Measurements from ENCODE around the gene EFTUD2. TPM values are rescaled to one million over a fixed set of nuclear protein-coding genes. Genes with fewer than 3 reads are reported as not detected.

EFTUD2 gene
- polyA plus RNA-seq, 1 experiment, result 121 TPM

DNA sequence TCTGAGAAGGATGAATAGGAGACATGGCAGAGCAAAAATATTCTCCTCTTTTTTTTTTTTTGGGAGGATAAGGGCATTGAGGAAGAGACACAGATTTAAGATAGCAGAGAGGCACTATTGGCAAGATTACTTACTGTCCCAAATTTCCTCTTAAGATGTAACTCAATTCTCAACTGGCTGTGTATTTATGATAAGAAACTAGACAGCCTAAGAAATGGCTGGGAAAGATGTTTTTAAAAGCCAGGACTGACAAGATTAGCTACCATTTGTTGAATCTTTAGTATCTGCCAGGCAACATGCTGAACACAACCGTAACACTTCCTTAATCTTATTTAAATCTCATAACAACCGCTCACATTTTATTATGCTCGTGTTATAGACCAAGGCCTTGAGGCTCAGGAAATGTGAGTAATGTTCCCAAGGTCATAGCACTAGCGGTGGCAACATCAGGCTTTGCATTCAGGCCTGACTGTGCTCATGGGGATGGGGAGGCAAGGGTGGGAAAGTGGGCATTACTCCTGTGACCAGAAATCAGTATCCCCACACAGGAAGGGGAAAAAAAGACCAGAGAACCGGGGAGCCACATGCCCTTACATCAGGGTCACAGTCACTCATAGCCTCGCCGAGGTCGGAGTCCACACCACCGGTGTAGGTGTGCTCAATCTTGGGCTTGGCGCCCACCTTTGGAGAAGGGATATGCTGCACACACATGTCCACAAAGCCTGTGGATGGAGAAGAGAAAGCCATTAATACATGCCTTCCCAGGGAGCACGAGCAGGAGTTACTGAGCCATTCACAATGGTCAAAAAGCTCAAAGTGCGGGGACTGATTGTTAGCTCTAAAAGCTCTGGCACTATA, 36.0 kb downstream of the EFTUD2 start:
- TF ChIP-seq CTCF (IDR thresholded peaks at IDR 0.05; ENCODE audit: insufficient read depth, low read depth, low read length), result no peak
- DNase-seq (ENCODE audit: low read depth), result no peak
- ChIA-PET POLR2A (no interaction called here), CTCF (interaction anchor here (0.7 to 19.5 kb wide), 8 partner anchors 9 to 158 kb away, joined by 3 to 452 read pairs (median 13); partner anchors contain the start of gene HIGD1B)
- Histone ChIP-seq H3K36me3 (ENCODE audit: control insufficient read depth, insufficient read depth, low read length) (peaks cover 28% of the 10 kb centered on the region), H3K4me3 (ENCODE audit: low read depth, low read length) (no peak overlapping the region), H3K27me3 (ENCODE audit: control insufficient read depth, insufficient read depth, low read length) (no peaks in the 10 kb centered on the region)

- H3K27me3 ChIP-seq (ENCODE audit: control insufficient read depth, insufficient read depth, low read length), result no peaks in the 10 kb centered on the region
- peaks cover 29% of the 10 kb centered on the region for H3K36me3 ChIP-seq (ENCODE audit: control insufficient read depth, insufficient read depth, low read length)
- POLR2A ChIA-PET, result no interaction called here
- DNase-seq (ENCODE audit: low read depth), result no peak
- H3K4me3 ChIP-seq (ENCODE audit: low read depth, low read length), result no peak overlapping the region
- CTCF ChIA-PET, result interaction anchor here (0.6 to 19.5 kb wide), 8 partner anchors 13 to 945 kb away, joined by 3 to 452 read pairs (median 4); no protein-coding TSS in a partner anchor
- no peak for TF ChIP-seq CTCF (IDR thresholded peaks at IDR 0.05; ENCODE audit: insufficient read depth, low read depth, low read length)
These were observed 36.8 kb downstream of the EFTUD2 start for GRCh38 chr17:44862278-44862914.

- Histone ChIP-seq H3K36me3 (ENCODE audit: control insufficient read depth, insufficient read depth, low read length) (peaks cover 40% of the 10 kb centered on the region), H3K27me3 (ENCODE audit: control insufficient read depth, insufficient read depth, low read length) (no peaks in the 10 kb centered on the region), H3K4me3 (ENCODE audit: low read depth, low read length) (no peak overlapping the region)
- ChIA-PET CTCF (interaction anchor here (0.6 to 19.5 kb wide), 3 partner anchors 15 to 194 kb away, joined by 3 to 452 read pairs (median 4); no protein-coding TSS in a partner anchor), POLR2A (no interaction called here)
- DNase-seq (ENCODE audit: low read depth), result no peak
- TF ChIP-seq CTCF (IDR thresholded peaks at IDR 0.05; ENCODE audit: insufficient read depth, low read depth, low read length), result no peak
These were observed 39.5 kb downstream of the EFTUD2 start for GRCh38 chr17:44859701-44860100.

DNA sequence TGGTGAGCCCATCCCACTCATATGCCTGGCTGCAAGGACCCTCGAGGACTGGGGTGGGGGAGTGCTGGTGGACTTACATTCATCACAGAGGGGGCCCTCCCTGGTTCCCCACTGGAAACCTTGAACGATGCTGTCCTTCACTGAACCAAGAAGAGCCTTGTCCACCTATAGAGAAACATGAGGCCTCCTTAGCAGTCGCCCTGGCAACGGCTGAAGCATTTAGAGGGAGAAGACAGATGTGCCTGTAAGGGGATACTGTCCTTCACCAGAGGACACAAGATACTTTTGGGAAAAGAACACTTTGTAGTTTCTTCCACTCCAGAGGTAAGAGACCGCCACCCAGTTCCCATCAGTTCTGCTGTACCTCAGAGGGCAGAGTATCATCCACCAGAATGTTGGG, 45.1 kb downstream of the EFTUD2 start:
- no peak for DNase-seq (ENCODE audit: low read depth)
- H3K27me3 ChIP-seq (ENCODE audit: control insufficient read depth, insufficient read depth, low read length), result no peaks in the 10 kb centered on the region
- ChIA-PET CTCF (interaction anchor here (1.5 to 19.5 kb wide), 3 partner anchors 11 to 75 kb away, joined by 3 to 452 read pairs (median 18); no protein-coding TSS in a partner anchor), POLR2A (no interaction called here)
- H3K36me3 ChIP-seq (ENCODE audit: control insufficient read depth, insufficient read depth, low read length), result peaks cover 30% of the 10 kb centered on the region
- H3K4me3 ChIP-seq (ENCODE audit: low read depth, low read length), result no peak overlapping the region
- TF ChIP-seq CTCF (IDR thresholded peaks at IDR 0.05; ENCODE audit: insufficient read depth, low read depth, low read length), result no peak

- Histone ChIP-seq H3K4me3 (ENCODE audit: low read depth, low read length) (no peak overlapping the region), H3K36me3 (ENCODE audit: control insufficient read depth, insufficient read depth, low read length) (peaks cover 21% of the 10 kb centered on the region), H3K27me3 (ENCODE audit: control insufficient read depth, insufficient read depth, low read length) (no peaks in the 10 kb centered on the region)
- ChIA-PET POLR2A (interaction anchor here (0.6 kb wide), 1 partner anchor 54 kb away, joined by 3 read pairs; no protein-coding TSS in a partner anchor), CTCF (interaction anchor here (0.6 to 2.4 kb wide), 4 partner anchors 11 to 470 kb away, joined by 3 to 9 read pairs (median 4); no protein-coding TSS in a partner anchor)
- DNase-seq (ENCODE audit: low read depth), result no peak
- TF ChIP-seq CTCF (IDR thresholded peaks at IDR 0.05; ENCODE audit: insufficient read depth, low read depth, low read length), result no peak
These were observed 48.6 kb downstream of the EFTUD2 start for GRCh38 chr17:44850612-44851011.

All from BJ (cell line).